HepG2 (cell line): Measurements from ENCODE around the gene RHD. TPM values are rescaled to one million over a fixed set of nuclear protein-coding genes. Genes with fewer than 3 reads are reported as not detected.

Experiments
- ATAC-seq: fragments of 200-7000 bp; cut with Tn5 transposase; 3 replicates; pipeline ENCODE4 v1.9.1; 2020; ENCODE audit warnings: mild to moderate bottlenecking, moderate library complexity
- BruUV-seq: library from RNA; stranded (reverse); fragments of 400-500 nt; replicated peaks from 2 replicates; lab custom pipeline; 2021; lab: Mats Ljungman, UMichigan
- CTCF ChIA-PET: fragments of 300-600 bp; formaldehyde crosslinking; extraction: SDS; loops from one replicate; lab custom pipeline; 2021; ENCODE audit warnings: low total read pairs, inconsistent platforms, low intra/inter-chr PET ratio; lab: Yijun Ruan, JAX
- POLR2A ChIA-PET: fragments of 350-600 bp; sonication (Branson Sonifier 250); formaldehyde crosslinking; loops from one replicate; lab custom pipeline; 2020; ENCODE audit warnings: antibody characterized with exemption, inconsistent platforms; lab: Yijun Ruan, JAX
- DNase-seq: peaks from one replicate; pipeline ENCODE4 v3.0.0-alpha.2; 2015; ENCODE audit warnings: low spot score
- FAIRE-seq: peaks from 3 replicates; lab custom pipeline; 2011; peaks lifted over from hg19 to GRCh38; lab: Jason Lieb, UNC
- H2AFZ ChIP-seq: one replicate; pipeline ENCODE4 v1.6.1; 2011; ENCODE audit warnings: low read length, inconsistent platforms
- H3K27ac ChIP-seq: fragments of 300-600 bp; 3 replicates; pipeline ENCODE4 v1.8.0; 2011; ENCODE audit warnings: mixed run types, mild to moderate bottlenecking, mixed read lengths, low read length, inconsistent platforms; ENCODE audit not compliant: insufficient read depth; ENCODE audit errors: extremely low read length
- H3K27me3 ChIP-seq, 2 experiments: fragments of 200-600 bp in 1 of 2; 2 replicates in 1 of 2; 3 replicates in 1 of 2; pipeline versions ENCODE4 v1.6.0 to v1.8.0; 2011; ENCODE audit warnings: low read length in 2 of 2, mild to moderate bottlenecking in 2 of 2, moderate library complexity in 2 of 2, inconsistent platforms in 1 of 2; ENCODE audit not compliant: insufficient read depth in 2 of 2, control insufficient read depth in 1 of 2
- H3K36me3 ChIP-seq, 2 experiments: fragments of 200-600 bp in 1 of 2; replicated peaks in 1 of 2; 2 replicates in 1 of 2; 3 replicates in 1 of 2; pipeline versions ENCODE4 v1.5.1 to v1.8.0; 2011; ENCODE audit warnings: low read length in 2 of 2, inconsistent platforms in 1 of 2; ENCODE audit not compliant: insufficient read depth in 2 of 2, control insufficient read depth in 1 of 2
- H3K4me1 ChIP-seq: 2 replicates; pipeline ENCODE4 v1.5.1; 2012; ENCODE audit warnings: low read length, inconsistent platforms; ENCODE audit not compliant: insufficient read depth
- H3K4me2 ChIP-seq: 2 replicates; pipeline ENCODE4 v1.6.0; 2011; ENCODE audit warnings: low read depth, low read length, inconsistent platforms
- H3K4me3 ChIP-seq, 3 experiments: fragments of 200-600 bp in 1 of 3; sonication (generic), shearing (Covaris generic) in 1 of 3; replicated peaks in 1 of 3; 2 replicates each; pipeline ENCODE4 v1.5.1; 2011 to 2016; ENCODE audit warnings: low read length in 3 of 3, inconsistent platforms in 2 of 3, low read depth in 2 of 3, mild to moderate bottlenecking in 2 of 3, control low read depth in 1 of 3, mixed read lengths in 1 of 3; ENCODE audit not compliant: insufficient read depth in 1 of 3
- H3K79me2 ChIP-seq: one replicate; pipeline ENCODE4 v1.6.1; 2011; ENCODE audit warnings: low read length, inconsistent platforms; ENCODE audit not compliant: insufficient read depth
- H3K9ac ChIP-seq: 2 replicates; pipeline ENCODE4 v1.6.0; 2011; ENCODE audit warnings: mild to moderate bottlenecking, low read depth, low read length, inconsistent platforms; ENCODE audit not compliant: insufficient read depth
- H3K9me3 ChIP-seq: 2 replicates; pipeline ENCODE4 v1.5.1; 2012; ENCODE audit warnings: mild to moderate bottlenecking, low read length
- H4K20me1 ChIP-seq: 2 replicates; pipeline ENCODE4 v1.6.0; 2011; ENCODE audit warnings: inconsistent platforms, mild to moderate bottlenecking, low read length, moderate library complexity; ENCODE audit not compliant: insufficient read depth
- ATRX ChIP-seq: sonication (generic); formaldehyde crosslinking; IDR thresholded peaks from 2 replicates; pipeline ENCODE4 v1.4.0; 2020; ENCODE audit warnings: missing genetic modification reagents, borderline replicate concordance
- GTF3A ChIP-seq: sonication (generic); formaldehyde crosslinking; conservative IDR thresholded peaks from 2 replicates; pipeline ENCODE4 v1.4.0; 2020; ENCODE audit warnings: mild to moderate bottlenecking, missing genetic modification reagents
- RCOR2 ChIP-seq: IDR thresholded peaks from 2 replicates; pipeline ENCODE4 v1.6.1; 2016; ENCODE audit warnings: missing biosample characterization, missing genetic modification reagents
- ZBTB10 ChIP-seq: sonication (generic); formaldehyde crosslinking; IDR thresholded peaks from 2 replicates; pipeline ENCODE4 v1.4.0; 2020; ENCODE audit warnings: missing genetic modification reagents, borderline replicate concordance
- ZBTB38 ChIP-seq: sonication (generic); formaldehyde crosslinking; IDR thresholded peaks from 2 replicates; pipeline ENCODE4 v1.5.1; 2020; ENCODE audit warnings: mild to moderate bottlenecking, missing genetic modification reagents
- WGBS: methylation state at CpG from one replicate; pipeline ENCODE4 v1.1.6; 2017; ENCODE audit warnings: low lambda C conversion rate; 5-methylcytosine and 5-hydroxymethylcytosine counted together
- in situ Hi-C: cut with HindIII; loops from 2 replicates; pipeline ENCODE4 v1.10.0; 2017; ENCODE audit warnings: low pct_unique_long_range_greater_than_20kb; ENCODE audit not compliant: extremely low pct_ligation_motif_present
- intact Hi-C: fragments of 100-400 bp; cut with micrococcal nuclease; formaldehyde crosslinking; loops from one replicate; pipeline ENCODE4 v1.10.0; 2022; ENCODE audit not compliant: unreplicated experiment
- polyA plus RNA-seq, 8 experiments: library from polyadenylated mRNA; depleted of rRNA in 3 of 8; stranded (reverse) in 7 of 8; unstranded in 1 of 8; fragments of >200 nt; fragmentation: Illumina TruSeq in 4 of 8; extraction: Trizol in 4 of 8; gene quantifications; 2 replicates each; pipeline versions ENCODE4 v1.2.1 to v1.2.3, GENCODE V29; 2011 to 2016; ENCODE audit warnings: low read depth in 4 of 8, missing spikeins in 1 of 8, mixed read lengths in 1 of 8; ENCODE audit not compliant: insufficient read depth in 1 of 8
- total RNA-seq, 5 experiments: library from RNA; depleted of rRNA; stranded (reverse); fragments of >200 nt; fragmentation: Illumina TruSeq; extraction: Trizol; gene quantifications; 2 replicates each; pipeline ENCODE4 v1.2.3, GENCODE V29; 2016; ENCODE audit warnings: low read depth in 1 of 5
- TF ChIP-seq, protein P1 (sequence below): sonication (generic); formaldehyde crosslinking; IDR thresholded peaks from 2 replicates; pipeline ENCODE4 v1.9.0; 2022; ENCODE audit warnings: low read depth, missing genetic modification reagents
- TF ChIP-seq, protein P2 (sequence below): sonication (generic); formaldehyde crosslinking; IDR thresholded peaks from 2 replicates; pipeline ENCODE4 v1.4.0; 2020; ENCODE audit warnings: mild to moderate bottlenecking, missing genetic modification reagents

RHD gene
- total and polyA plus RNA-seq, 2 of the 13 experiments (the other 11 are each of a cell fraction or from before 2014, with no cell fraction given) = not detected

DNA sequence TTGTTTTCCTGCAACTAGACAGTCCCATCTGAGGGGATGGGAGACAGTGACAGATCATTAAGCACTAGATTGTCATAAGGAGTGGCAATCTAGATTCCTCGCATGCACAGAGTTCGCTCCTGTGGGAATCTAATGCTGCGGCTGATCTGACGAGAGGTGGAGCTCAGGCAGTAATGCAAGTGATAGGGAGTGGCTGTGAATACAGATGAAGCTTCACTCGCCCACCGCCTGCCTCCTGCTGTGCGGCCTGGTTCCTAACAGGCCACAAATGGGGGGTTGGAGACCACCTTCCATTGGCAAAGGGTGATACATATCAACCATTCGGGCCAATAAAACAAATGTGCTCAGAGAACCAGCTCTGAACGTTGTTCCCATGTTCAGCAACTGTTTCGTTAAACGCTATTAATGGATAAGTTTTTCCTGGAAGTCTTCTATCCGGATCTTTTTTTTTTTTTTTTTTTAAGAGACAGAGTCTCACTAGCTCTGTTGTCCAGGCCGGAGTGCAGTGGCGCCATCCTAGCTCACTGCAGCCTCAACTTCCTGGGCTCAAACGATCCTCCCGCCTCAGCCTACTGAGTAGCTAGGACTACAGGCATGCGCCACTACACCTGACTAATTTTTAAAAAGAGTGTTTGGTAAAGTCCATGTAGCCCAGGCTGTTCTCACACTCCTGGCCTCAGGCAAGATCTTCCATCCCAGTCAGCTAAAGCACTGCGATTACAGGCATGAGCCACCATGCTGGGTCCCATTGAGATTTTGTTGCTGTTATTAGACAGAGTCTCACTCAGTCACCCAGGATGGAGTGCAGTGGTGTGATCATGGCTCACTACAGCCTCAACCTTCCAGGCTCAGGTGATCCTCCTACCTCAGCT is 16.4 kb upstream of the RHD start:
- FAIRE-seq (no peak), ATAC-seq (no peak)
- intact Hi-C loops = no loop called here
- Histone ChIP-seq H3K27me3 (no peaks in the 10 kb centered on the region), H3K9me3 (no peaks in the 10 kb centered on the region), H3K79me2 (no peaks in the 10 kb centered on the region), H3K4me1 (peaks cover 17% of the 10 kb centered on the region), H3K36me3 (no peaks in the 10 kb centered on the region), H3K4me2 (no peak overlapping the region), H4K20me1 (no peaks in the 10 kb centered on the region), H3K27ac (no peak overlapping the region)
- no TSS peak for BruUV-seq
- 89% methylated on average over 17 of the region's 18 CpGs for WGBS
- in situ Hi-C loops = no loop called here
- 0 out of 2 replicates have a peak, but pooled peaks have one; percentile 31 for TF ChIP-seq ZBTB38 (CRISPR knock-in tag)
- TF ChIP-seq, protein P1, sequence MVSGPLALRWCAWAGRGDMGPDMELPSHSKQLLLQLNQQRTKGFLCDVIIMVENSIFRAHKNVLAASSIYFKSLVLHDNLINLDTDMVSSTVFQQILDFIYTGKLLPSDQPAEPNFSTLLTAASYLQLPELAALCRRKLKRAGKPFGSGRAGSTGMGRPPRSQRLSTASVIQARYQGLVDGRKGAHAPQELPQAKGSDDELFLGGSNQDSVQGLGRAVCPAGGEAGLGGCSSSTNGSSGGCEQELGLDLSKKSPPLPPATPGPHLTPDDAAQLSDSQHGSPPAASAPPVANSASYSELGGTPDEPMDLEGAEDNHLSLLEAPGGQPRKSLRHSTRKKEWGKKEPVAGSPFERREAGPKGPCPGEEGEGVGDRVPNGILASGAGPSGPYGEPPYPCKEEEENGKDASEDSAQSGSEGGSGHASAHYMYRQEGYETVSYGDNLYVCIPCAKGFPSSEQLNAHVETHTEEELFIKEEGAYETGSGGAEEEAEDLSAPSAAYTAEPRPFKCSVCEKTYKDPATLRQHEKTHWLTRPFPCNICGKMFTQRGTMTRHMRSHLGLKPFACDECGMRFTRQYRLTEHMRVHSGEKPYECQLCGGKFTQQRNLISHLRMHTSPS = no peak
- TF ChIP-seq, all 625 proteins: peak for 1
- ChIA-PET CTCF (no interaction called here), POLR2A (interaction anchor here (1.3 kb wide), 1 partner anchor 9 kb away, joined by 3 read pairs; the partner anchor contains the start of gene RSRP1)
- no peak for DNase-seq
- no peak overlapping the region for H2AFZ ChIP-seq
- no peak overlapping the region for H3K4me3 ChIP-seq
- no peak overlapping the region for H3K9ac ChIP-seq

DNA sequence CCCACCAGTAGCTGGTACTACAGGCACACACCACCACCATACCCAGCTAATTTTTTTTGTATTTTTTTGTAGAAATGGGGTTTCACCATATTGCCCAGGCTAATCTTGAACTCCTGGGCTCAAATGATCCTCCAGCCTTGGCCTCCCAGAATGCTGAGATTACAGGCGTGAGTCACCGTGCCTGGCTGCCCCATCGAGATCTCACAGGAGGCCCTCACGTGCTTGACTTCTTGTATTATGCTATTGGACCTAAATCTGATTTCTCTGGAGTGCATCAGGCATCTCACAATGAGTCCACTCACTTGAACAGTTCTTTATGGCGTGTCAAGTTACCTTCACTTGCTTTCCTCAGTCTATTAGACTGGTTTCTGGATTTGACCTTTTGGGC is 15.7 kb upstream of the RHD start:
- Histone ChIP-seq H3K79me2 (no peaks in the 10 kb centered on the region), H3K27ac (no peak overlapping the region)

More for the DNA sequence above, 15.7 kb upstream of the RHD start:
- Histone ChIP-seq H4K20me1 (no peaks in the 10 kb centered on the region), H3K9ac (no peak overlapping the region), H3K4me3 (no peak overlapping the region), H3K27me3 (no peaks in the 10 kb centered on the region)
- POLR2A ChIA-PET = interaction anchor here (1.3 kb wide), 1 partner anchor 9 kb away, joined by 3 read pairs; the partner anchor contains the start of gene RSRP1
- DNase-seq (no peak), FAIRE-seq (no peak)
- intact Hi-C loops = no loop called here
- TF ChIP-seq, protein P2, sequence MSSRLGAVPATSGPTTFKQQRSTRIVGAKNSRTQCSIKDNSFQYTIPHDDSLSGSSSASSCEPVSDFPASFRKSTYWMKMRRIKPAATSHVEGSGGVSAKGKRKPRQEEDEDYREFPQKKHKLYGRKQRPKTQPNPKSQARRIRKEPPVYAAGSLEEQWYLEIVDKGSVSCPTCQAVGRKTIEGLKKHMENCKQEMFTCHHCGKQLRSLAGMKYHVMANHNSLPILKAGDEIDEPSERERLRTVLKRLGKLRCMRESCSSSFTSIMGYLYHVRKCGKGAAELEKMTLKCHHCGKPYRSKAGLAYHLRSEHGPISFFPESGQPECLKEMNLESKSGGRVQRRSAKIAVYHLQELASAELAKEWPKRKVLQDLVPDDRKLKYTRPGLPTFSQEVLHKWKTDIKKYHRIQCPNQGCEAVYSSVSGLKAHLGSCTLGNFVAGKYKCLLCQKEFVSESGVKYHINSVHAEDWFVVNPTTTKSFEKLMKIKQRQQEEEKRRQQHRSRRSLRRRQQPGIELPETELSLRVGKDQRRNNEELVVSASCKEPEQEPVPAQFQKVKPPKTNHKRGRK (CRISPR knock-in tag) = no peak
- TF ChIP-seq RCOR2 = no peak
- TF ChIP-seq GTF3A (CRISPR knock-in tag) = no peak
- no peak for TF ChIP-seq ATRX (CRISPR knock-in tag)
- TF ChIP-seq ZBTB10 (CRISPR knock-in tag) = no peak
- TF ChIP-seq, all 625 proteins: peak for 0
- ATAC-seq = no peak
- no TSS peak for BruUV-seq
- Histone ChIP-seq H3K9me3 (no peaks in the 10 kb centered on the region), H3K4me1 (peaks cover 17% of the 10 kb centered on the region), H3K4me2 (no peak overlapping the region), H3K36me3 (no peaks in the 10 kb centered on the region), H2AFZ (no peak overlapping the region)
- WGBS = 70% methylated on average over 5 of the region's 5 CpGs
- in situ Hi-C loops = no loop called here
- CTCF ChIA-PET = no interaction called here
